Lower leg skin (tissue), 4 donors: ENCODE results near the gene DOCK11. TPM values are rescaled to one million over a fixed set of nuclear protein-coding genes. Genes with fewer than 3 reads are reported as not detected.

Experiments used
- DNase-seq, 2 donors: peaks; one replicate each; pipeline ENCODE4 v3.0.0-alpha.2; 2019; ENCODE audit warnings: low spot score in 2 of 2
- H3K4me3 ChIP-seq: fragments of 200-600 bp; sonication (generic); 2 replicates; pipeline ENCODE4 v1.5.1; 2017; ENCODE audit warnings: mild to moderate bottlenecking, low read depth; ENCODE audit not compliant: poor library complexity, severe bottlenecking
- POLR2A ChIP-seq, 2 donors: fragments of 450-650 bp; IDR thresholded peaks; one replicate each; pipeline ENCODE4 v1.6.1; 2016 to 2017; ENCODE audit warnings: antibody characterized with exemption in 2 of 2, mild to moderate bottlenecking in 1 of 2, moderate library complexity in 1 of 2
- WGBS, 2 donors: methylation state at CpG; one replicate each; pipeline ENCODE4 v1.1.5; 2018; 5-methylcytosine and 5-hydroxymethylcytosine counted together
- intact Hi-C: fragments of 100-400 bp; cut with DNase I; formaldehyde crosslinking; loops from one replicate; pipeline ENCODE4 v1.15.0; 2023; ENCODE audit warnings: low total_unique reads
- total RNA-seq, 4 donors: library from RNA; depleted of rRNA; stranded (reverse); fragments of >200 nt; gene quantifications; one replicate each; pipeline ENCODE4 v1.1.0, GENCODE V29; 2016
- TF ChIP-seq, protein P1 (sequence below), 3 donors: fragments of 450-650 bp; IDR thresholded peaks; one replicate each; pipeline ENCODE4 v1.5.1; 2016; ENCODE audit warnings: antibody characterized with exemption in 3 of 3, mild to moderate bottlenecking in 3 of 3, moderate library complexity in 2 of 3

Gene DOCK11
- total RNA-seq, 4 donors from 2014 or later, result 3.5 to 11.1 (median 5.5) TPM

DNA sequence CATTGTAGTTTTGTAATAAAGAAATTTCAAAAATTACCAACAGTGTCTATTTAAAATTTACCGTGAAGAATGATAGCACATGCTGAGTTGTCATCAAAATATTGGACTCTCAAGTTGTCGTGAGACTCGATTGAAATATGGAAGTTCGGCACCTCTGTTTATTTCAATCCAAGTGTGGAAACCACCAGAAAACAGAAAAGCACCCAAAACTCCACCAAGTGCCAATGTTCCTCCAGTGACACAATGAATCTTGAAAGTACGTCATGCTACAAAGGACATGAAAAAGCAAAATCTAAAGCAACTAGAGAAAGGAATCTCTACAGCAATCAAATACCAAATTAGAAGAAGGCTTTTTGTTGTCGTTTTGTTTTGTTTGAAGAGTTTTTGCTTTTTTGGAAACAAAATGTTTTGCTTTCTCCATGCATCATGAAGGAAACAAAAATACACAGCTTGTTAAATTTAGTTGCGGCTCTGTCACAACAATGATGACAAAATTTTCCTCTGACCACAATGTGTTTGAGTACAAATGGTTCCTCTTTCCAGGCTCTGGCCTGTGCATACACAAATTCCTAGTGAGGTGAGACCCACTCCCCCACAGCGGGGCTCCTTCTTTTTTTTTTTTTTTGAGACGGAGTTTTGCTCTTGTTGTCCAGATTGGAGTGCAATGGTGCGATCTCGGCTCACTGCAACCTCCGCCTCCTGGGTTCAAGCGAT is 222.2 kb downstream of the DOCK11 start:
- intact Hi-C loops, result no loop called here
- WGBS, 2 donors, result 84 to 89% methylated on average over 13 of the region's 13 CpGs
- DNase-seq, result no peak
- no peak for TF ChIP-seq POLR2A (IDR thresholded peaks at IDR 0.05)
- TF ChIP-seq, protein P1, sequence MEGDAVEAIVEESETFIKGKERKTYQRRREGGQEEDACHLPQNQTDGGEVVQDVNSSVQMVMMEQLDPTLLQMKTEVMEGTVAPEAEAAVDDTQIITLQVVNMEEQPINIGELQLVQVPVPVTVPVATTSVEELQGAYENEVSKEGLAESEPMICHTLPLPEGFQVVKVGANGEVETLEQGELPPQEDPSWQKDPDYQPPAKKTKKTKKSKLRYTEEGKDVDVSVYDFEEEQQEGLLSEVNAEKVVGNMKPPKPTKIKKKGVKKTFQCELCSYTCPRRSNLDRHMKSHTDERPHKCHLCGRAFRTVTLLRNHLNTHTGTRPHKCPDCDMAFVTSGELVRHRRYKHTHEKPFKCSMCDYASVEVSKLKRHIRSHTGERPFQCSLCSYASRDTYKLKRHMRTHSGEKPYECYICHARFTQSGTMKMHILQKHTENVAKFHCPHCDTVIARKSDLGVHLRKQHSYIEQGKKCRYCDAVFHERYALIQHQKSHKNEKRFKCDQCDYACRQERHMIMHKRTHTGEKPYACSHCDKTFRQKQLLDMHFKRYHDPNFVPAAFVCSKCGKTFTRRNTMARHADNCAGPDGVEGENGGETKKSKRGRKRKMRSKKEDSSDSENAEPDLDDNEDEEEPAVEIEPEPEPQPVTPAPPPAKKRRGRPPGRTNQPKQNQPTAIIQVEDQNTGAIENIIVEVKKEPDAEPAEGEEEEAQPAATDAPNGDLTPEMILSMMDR (IDR thresholded peaks at IDR 0.05), result no peak
- no peak overlapping the region for H3K4me3 ChIP-seq

GRCh38 chrX:118718737-118719136 is 223.1 kb downstream of the DOCK11 start:
- TF ChIP-seq, protein P1 (IDR thresholded peaks at IDR 0.05), result no peak
- no peak for TF ChIP-seq POLR2A (IDR thresholded peaks at IDR 0.05)
- no peak overlapping the region for H3K4me3 ChIP-seq
- no peak for DNase-seq
- 68 to 86% methylated on average over 1 to 2 of the region's 2 CpGs for WGBS, 2 donors
- intact Hi-C loops, result no loop called here

DNA sequence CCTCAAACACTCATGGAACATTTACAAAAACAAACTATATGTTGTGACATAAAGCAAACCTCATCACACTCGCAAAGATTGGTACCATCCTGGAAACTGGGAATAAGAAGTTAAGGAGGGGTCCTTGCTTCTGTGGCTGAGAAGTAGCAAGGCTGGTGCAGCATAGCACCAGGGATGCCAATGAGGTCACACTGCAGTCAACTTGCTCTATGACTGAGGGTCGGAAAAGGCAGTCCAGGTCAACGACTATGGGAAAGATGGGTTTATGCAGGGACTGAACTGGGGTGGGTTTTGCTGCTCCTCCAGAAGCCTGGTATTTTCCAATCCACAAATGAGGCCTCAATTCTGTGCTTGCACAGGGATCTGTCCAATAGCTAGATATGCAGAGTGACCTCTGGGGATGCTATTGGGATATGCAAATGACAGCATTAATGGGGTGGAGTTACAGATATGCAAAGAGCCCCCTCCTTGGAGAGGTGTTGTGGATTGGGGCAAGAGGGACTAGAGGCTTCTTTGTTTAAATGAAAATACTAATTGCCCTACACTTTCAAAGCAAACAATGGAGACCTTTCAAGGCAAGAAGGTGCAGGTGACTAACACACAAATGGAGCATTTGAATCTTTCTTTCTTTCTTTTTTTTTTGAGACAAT is 224.6 kb downstream of the DOCK11 start:
- intact Hi-C loops, result no loop called here
- DNase-seq, result no peak
- 80 to 87% methylated on average over 3 of the region's 3 CpGs for WGBS, 2 donors
- H3K4me3 ChIP-seq, result no peak overlapping the region
- TF ChIP-seq, protein P1 (IDR thresholded peaks at IDR 0.05), result no peak
- TF ChIP-seq POLR2A (IDR thresholded peaks at IDR 0.05), result no peak

- TF ChIP-seq POLR2A (IDR thresholded peaks at IDR 0.05), result no peak
- TF ChIP-seq, protein P1 (IDR thresholded peaks at IDR 0.05), result no peak
- 34 to 44% methylated on average over 3 of the region's 3 CpGs for WGBS, 2 donors
- intact Hi-C loops, result no loop called here
Measured at GRCh38 chrX:118723376-118723775, 227.8 kb downstream of the DOCK11 start.

GRCh38 chrX:118724365-118724764 is 228.8 kb downstream of the DOCK11 start:
- no peak for TF ChIP-seq POLR2A (IDR thresholded peaks at IDR 0.05)
- TF ChIP-seq, protein P1 (IDR thresholded peaks at IDR 0.05), result no peak
- WGBS, 2 donors, result 84 to 94% methylated on average over 5 of the region's 5 CpGs
- H3K4me3 ChIP-seq, result no peak overlapping the region
- intact Hi-C loops, result no loop called here
- DNase-seq, result no peak

More at GRCh38 chrX:118723376-118723775, 227.8 kb downstream of the DOCK11 start:
- no peak for DNase-seq
- no peak overlapping the region for H3K4me3 ChIP-seq
